NCI-H2196 (cell line): ENCODE measurements around the gene UNC119B.
A peak's percentile ranks its signal among the peaks of the same experiment; 100 is the strongest.
"Not testable (repeated sequence)": the region's sequence is repeated elsewhere in the genome, so short reads cannot be mapped to it uniquely, and the experiment has no call there.

Experiments
- DNase-seq: peaks from one replicate; lab custom pipeline; 2025; ENCODE audit not compliant: unreplicated experiment; lab: John Stamatoyannopoulos, UW

The UNC119B gene

GRCh38 chr12:120718055-120718454 lies 7.8 kb downstream of the UNC119B start:
- DNase-seq, result no peak

GRCh38 chr12:120719072-120719471 lies 8.8 kb downstream of the UNC119B start:
- DNase-seq, result no peak

DNA sequence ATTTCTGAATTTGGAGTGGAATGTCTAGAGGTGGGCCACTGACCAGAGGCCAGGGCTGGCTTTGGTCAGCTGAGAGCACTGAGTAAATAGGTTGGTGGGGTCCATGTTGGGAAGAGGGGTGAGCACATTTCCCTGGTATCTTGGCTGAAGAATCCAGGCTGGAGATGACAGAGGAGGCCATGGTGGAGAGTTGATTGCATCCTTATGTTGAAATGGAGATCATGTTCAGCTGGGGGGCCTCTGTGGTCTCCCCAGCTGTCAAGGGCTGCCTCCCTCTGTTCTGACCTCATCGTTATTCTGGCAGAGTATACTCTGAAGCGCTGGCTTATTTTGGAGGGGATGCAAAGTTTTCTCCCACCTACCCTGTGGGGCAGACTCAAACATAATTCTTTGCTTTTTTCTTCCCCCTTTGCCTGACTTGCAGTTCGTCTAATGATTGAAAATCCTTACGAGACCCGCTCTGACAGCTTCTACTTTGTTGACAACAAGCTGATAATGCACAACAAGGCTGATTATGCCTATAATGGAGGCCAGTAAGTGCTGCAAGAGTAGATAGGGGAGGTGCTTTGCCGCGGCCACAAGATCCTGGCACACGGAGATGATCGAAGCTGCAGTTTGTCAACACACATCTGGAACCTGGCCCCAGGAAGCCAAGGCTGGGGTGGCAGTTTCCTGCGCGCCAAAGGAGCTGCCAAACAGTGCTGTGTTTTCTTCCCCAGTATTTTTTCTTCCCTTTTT lies 9.4 kb downstream of the UNC119B start:
- DNase-seq, result no peak

- DNase-seq, result no peak
Observed at GRCh38 chr12:120720234-120720986, 10.2 kb downstream of the UNC119B start.

DNA sequence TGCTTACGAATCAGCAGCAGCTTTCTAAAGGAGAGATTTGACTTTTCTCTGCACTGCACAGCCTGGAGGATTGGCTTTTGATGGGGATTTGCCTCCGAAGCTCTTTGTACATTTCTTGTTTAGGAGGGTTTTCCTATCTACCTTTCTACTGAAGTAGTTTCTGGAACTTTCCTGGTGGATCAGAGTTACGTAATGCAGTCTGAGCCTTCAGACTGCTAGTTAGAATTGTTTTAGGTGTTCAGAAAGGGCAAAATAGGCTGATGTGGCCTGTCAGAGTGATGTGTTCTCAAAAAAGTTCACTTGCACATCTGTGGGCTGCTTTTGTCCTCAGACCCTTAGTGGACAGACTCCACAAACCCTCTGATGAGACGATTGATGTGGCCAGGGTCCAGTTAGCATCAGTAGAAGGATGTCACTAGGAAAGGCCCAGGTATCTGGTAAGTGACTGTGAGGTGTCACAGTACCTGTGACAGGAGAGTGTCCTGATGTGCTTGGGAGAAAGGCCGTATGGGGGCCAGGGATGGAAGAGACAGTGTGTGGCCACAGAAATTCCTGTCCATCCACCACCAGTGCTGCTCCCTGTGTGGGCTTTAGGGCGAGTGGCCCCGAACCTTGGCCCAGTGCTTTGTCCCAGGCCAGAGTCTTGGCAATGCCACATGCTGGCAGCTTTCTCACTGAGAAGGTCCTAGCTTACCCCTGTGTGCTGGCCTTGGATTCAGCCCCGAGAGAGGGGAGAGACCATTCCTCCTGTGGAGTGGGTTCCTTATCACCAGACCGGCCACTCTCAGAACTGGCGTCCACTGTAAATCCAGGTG lies 10.9 kb downstream of the UNC119B start:
- no peak for DNase-seq

DNA sequence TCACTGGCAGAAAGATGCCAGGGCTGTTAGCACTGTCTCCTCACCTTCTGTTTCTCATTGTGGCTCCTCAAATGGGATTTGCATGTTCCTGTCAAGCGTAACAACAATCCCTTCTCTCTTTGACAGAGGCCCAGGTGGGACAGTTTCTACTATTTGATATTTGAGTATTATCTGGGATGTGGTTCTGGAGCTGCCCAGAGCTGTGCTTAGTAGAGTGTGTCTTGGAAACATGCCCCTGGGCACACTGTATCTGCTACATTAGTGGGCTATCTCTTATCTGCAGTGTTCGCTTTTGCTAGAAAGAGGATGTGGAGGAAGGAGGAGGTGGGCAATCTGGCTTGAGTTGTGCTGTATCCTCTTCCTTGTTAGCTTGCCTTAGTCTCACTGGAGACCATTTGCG lies 11.6 kb downstream of the UNC119B start:
- DNase-seq, result no peak

- no peak for DNase-seq
Observed at GRCh38 chr12:120722784-120723183, 12.5 kb downstream of the UNC119B start.

GRCh38 chr12:120724720-120725119 lies 14.5 kb downstream of the UNC119B start:
- no peak for DNase-seq

GRCh38 chr12:120725151-120725658 lies 14.9 kb downstream of the UNC119B start:
- DNase-seq, result no peak

DNA sequence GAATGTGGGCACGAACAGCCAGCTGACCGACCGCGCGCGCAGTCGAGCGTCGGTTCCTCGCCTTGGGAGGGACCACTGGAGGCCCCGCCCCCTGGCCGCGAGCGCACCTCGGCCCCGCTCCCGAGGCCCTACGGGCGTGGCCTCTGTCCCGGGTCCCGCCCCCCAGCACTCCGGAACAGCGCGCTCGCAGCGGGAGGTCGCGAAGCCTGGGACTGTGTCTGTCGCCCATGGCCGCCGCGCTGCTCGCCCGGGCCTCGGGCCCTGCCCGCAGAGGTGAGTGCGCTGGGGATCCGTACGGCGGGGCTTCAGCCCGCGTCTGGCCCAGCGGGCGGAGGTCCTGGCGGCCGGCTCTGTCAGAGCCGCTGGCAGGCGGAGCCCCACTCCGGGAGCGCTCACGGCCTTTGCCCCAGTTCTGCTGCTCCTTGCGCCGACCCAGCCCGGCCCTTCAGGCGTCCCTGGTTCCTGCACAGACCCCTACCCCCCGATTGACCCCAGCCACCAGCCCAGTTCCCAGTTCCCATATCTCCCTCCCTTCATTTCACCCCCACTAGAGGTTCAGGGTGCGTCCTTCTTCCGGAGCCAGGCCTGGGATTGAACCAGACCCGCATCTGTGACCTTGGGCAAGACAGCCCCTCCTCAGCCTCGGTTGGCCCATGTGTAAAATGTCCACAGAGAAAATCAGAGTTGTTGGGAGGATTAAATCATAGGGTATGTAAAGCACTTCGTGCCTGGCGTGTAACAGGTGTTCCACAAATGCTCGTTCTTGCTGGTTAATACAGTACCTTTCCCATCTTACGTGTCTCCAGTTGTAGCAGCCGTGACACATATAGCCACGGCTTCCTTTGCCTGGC lies 15.6 kb downstream of the UNC119B start, which contains the start of gene ACADS:
Gene ACADS, plus strand, starts transcription at position 168 of the 851 bp plus-strand sequence. Its CDS starts 60 bp downstream, at position 228.
- peak; percentile 94 for DNase-seq

DNA sequence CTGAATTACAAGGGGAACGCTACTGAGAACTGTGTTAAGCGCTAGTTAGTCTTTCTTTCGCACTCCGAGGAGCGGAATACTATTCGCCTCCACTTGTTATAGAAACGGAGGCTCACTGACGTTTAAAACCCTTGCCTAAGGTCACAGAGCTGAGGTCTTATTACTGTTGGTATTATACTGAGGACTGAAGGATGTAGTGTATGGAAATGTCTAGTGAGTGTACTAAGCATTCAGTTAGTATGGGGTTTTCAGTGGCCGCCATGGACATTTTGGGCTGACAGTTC lies 16.2 kb downstream of the UNC119B start:
- no peak for DNase-seq

- no peak for DNase-seq
Observed at GRCh38 chr12:120726961-120727360, 16.7 kb downstream of the UNC119B start.

DNA sequence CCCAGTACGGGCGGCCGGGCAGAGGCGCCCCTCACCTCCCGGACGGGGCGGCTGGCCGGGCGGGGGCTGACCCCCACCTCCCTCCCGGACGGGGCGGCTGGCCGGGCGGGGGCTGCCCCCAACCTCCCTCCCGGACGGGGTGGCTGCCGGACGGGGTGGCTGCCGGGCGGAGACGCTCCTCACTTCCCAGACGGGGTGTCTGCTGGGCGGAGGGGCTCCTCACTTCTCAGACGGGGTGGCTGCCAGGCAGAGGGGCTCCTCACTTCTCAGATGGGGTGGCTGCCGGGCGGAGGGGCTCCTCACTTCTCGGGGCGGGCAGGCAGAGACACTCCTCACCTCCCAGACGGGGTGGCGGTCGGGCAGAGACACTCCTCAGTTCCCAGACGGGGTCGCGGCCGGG lies 21.9 kb downstream of the UNC119B start:
- not testable (repeated sequence) for DNase-seq

DNA sequence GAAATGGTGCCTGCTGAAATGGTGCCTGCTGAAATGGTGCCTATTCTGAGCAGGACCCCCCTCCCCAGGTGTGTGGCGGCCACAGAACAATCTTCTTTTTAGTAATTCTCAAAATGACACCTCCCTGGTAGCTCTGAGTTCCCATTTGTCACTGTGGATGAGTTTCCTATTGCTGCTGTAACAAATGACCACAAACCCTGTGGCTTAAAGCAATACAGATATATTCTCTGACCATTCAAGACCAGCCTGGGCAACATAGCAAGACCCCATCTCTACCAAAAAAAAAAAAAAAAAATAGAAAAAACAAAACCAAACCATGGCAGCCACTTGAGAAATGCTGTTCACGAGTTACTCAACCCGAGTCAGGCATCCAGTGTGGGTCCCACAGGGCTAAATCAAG lies 23.3 kb downstream of the UNC119B start:
- DNase-seq, result no peak

- no peak for DNase-seq
Observed at GRCh38 chr12:120734210-120734609, 24.0 kb downstream of the UNC119B start.

DNA sequence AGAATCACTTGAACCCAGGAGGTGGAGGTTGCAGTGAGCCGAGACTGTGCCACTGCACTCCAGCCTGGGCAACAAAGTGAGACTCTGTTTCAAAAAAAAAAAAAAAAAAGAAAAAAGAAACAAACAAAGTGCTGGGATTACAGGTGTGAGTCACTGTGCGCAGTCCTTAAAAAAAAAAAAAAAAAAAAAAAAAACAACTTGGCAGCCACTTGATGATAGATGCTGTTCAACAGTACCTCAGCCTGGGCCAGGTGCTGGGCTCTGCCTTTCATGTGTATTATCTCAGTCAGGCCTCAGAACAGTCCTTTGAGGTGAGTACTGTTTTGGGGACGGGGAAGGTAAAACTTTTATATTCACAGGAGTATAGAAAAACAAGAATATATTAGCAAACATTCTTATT lies 24.9 kb downstream of the UNC119B start:
- no peak for DNase-seq

DNA sequence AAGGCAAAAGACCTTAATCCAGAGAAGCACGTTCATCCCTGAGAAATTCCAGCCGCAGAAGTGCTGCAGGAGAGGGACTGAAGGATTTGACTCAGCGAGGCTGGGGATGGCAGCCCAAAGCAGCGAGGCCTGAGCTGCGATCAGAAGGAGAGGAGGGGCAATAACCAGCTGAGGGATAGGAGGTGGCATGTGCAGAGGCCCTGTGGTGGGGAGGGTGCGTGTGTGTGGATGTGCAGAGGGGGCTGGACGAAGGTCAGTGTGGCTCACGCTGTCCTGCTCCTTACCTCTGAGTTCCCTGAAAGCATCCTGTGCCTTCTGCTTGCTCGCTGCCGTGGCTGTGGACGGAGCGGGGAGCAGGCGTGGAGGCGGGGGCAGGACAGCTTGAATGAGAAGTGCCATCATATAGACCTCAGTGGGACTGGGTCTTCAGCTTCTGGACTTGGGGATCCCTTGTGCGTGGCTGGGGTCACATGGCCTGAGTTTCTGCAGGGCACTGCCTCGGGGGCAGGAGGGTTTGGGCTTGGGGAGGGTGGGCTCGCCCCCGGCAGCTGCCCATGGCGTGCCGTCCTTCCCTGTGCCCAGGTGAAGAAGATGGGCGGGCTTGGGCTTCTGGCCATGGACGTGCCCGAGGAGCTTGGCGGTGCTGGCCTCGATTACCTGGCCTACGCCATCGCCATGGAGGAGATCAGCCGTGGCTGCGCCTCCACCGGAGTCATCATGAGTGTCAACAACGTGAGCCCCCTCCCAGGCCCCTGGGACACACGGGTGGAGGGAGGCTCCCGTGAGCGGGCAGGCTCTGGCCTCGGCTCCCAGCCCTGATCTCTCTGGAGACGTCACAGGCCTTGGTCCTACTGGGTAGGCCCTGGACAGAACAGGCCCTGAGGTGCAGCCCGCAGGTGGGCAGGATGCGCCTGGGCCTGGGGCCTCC lies 26.4 kb downstream of the UNC119B start:
- DNase-seq, result no peak

GRCh38 chr12:120737557-120738251 lies 27.4 kb downstream of the UNC119B start:
- no peak for DNase-seq
